Mesenteric fat pad (tissue), 1 donor: ENCODE measurements around the gene FNDC5. TPM values are rescaled to one million over a fixed set of nuclear protein-coding genes. Genes with fewer than 3 reads are reported as not detected.

Experiments used
- DNase-seq: peaks from one replicate; pipeline ENCODE4 v3.0.0-alpha.2; 2020; ENCODE audit warnings: low spot score
- total RNA-seq: library from RNA; stranded (reverse); fragmentation: NEBNext Ultra II Directional; extraction: Animal tissue kit (Norgen Biotek cat#: 25700); gene quantifications from one replicate; pipeline ENCODE4 v1.2.1, GENCODE V29; 2021
- donor health status: DM: yes; HTN: yes; CAD: no.

FNDC5 gene
- total RNA-seq, 1 donor from 2014 or later, result 0.96 TPM

DNA sequence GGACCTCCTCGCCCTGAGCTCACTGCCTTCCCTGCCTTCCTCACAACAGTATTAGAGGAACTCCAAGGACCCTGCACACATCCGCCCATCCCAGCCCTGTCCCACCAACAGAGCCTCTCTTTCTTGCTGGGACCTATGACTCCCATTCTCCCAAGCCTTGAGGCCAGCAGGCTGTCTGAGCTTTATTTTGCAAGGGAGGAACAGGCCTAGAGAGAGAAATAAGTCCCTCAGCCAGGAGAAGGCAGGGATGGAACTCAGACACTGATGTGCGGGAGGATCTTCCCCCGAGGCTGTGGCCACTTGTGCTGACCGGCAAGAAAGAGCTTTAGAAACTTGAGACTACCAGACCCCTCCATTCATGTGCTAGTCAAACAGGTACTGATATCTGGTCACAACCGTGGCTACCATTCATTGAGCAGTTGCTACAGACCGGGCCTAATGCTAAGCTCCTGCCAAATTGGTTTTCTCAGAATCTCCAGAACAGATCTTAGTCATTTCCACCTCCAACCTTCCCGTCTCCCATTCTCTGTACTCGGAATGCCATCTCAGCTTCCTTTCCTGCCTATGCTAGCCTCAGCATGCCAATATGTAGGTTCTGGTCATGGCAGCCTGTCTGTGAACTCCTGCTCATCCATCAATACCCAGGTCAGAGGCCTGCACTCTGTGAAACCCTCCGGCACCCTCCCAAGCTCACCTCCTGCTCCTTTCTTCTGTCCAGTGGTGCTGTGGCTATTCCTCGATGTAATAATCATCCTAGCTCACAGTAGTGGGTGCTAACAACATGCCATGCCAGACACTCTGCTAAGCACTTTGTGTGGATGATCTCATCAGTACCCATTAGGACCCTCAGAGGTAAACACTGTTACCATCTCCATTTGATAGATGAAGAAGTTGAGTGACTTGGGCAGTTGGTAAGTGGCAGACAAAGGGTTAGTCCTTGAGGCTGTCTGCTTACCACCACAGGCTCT is 26.7 kb upstream of the FNDC5 start:
- DNase-seq, result no peak

DNA sequence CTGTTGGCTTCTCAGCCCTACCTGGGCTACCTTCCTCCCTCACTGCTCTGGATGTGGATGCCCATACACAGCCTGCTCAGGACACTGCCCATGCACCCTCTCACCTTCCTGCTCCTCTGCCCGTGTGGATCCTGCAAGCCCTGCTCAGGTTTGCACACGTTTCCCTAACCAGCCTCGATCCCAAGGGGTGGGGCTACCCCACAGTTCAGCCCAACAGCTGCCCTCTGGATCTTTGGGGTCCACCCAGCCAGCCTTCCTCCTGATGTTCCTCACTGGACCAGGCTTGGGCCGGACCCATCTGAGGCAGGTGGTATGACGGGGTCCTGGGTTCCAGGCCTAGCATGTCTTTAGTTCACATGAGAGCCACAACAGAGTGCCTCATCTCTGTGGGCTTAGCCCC is 25.7 kb upstream of the FNDC5 start:
- no peak for DNase-seq

DNA sequence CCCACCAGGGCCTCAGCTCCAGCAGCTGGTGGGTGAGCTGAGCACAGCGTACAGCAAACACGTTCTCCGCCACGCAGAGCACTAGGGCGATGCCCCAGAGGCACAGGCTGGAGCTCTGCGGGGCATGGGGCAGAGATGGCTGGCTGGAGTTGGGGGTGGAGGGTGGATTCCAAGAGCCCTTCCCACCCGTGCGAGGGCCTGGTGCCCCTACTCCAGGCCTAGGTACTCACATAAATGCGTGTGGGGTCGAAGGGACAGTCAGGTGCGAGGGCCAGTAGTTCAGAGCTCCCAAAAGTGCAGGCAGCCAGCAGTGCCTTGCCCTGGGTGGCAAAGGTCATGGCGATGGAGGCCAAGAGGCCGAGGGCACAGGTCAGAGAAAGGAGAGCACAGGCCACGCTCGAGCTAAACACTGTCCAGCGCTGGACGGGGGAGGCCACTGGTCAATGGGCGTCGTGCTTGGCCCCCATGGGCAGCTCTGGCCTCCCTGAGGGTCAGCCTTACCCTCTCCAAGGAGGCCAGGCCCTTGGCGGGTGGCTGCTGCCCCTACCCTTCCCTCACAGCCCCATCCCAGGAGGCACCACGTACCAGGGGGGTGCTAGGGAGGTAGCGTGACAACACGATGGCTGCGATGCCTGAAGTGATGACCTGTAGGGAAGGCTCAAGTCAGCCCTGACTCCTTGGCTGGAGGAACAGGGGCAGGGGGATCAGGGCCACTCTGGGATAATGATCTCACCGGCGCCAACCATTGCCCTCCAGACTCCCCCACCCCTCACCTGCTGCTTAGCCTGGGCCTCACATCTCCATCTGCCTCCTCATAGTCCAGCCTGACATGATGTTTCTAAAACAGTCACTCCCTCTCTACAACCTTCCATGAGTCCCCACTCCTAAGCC is 24.9 kb upstream of the FNDC5 start:
- DNase-seq, result no peak

DNA sequence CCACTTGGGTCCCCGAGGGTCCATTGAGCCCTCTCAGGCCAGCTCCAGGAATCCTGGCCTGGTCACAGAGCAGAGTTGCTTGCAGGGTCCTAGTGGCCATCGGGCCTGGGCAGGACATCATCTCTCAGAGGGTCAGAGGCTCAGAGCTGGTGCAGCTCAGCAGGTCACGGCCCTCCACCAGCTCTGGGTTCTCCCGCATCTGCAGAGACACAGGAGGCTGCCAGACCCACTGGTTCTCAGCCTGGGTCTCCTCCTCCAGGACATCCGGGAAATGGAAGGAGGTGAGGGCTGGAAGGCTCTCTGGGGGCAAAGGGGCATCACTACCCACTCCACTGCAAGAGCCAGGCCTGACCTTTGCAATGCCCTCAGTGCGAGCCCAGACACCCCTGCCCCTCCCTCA is 24.0 kb upstream of the FNDC5 start:
- DNase-seq, result no peak

DNA sequence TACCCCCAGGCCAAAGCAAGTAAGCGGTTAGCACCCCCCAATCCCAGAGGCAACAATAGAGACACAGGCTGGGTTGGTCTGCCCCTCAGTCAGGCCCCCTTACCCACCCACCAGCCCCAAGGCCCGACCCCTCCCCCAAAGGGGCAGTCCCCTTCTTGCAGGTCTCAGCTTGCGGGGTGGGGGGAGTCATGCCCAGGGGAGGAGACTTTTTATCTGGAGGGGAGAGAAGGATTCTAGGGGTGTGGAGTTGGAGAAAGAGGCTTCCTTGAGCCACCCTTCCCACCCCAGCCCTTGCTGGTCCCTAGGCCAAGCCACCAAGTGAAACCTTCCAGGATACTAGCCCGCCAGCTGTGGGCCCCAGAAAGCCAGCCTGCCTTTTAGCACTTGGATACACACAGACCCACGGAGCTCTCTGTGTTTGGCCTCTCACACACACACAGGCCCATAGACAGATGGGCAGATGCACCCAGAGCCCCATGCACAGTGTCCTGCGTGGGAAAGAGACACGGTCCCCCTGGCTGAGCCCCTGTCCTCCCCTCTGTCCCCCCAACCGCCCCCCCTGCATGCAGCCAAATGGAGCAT is 23.4 kb upstream of the FNDC5 start:
- no peak for DNase-seq

DNA sequence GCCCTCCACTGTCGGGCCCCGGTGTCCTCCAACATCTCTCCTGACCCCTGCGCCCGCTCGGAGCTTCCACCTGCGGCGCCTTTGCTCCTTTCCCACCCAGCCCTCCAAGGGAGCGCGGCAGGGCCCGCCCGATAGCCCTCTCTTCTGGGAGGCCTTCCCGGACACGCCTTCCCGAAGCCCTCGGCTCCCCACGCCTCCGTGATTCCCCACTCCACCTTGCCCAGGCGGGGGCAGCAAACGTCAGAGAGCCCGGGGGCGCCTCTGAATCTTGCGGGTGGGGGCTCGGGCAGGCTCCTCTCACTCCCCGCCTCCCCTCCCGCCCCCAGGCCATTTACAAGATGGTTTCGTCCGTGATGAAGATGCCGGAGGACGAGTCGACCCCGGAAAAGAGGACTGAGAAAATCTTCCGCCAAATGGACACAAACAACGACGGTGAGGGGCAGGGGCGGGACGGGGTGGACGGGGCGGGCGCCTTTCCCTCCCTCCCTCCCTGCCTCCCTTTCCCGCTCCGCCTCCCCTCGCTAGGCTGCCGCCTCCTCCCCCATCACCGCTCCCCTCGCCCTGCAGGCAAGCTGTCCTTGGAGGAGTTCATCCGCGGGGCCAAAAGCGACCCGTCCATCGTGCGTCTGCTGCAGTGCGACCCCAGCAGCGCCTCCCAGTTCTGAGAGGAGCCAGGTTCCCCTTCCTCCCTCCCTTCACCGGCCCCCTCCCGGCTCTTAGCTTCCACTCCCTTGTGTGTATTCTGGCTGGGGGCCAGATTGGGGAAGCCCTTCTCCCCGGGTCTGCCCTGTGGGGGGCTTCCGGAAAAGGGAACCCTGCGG is 22.7 kb upstream of the FNDC5 start:
- DNase-seq, result no peak

DNA sequence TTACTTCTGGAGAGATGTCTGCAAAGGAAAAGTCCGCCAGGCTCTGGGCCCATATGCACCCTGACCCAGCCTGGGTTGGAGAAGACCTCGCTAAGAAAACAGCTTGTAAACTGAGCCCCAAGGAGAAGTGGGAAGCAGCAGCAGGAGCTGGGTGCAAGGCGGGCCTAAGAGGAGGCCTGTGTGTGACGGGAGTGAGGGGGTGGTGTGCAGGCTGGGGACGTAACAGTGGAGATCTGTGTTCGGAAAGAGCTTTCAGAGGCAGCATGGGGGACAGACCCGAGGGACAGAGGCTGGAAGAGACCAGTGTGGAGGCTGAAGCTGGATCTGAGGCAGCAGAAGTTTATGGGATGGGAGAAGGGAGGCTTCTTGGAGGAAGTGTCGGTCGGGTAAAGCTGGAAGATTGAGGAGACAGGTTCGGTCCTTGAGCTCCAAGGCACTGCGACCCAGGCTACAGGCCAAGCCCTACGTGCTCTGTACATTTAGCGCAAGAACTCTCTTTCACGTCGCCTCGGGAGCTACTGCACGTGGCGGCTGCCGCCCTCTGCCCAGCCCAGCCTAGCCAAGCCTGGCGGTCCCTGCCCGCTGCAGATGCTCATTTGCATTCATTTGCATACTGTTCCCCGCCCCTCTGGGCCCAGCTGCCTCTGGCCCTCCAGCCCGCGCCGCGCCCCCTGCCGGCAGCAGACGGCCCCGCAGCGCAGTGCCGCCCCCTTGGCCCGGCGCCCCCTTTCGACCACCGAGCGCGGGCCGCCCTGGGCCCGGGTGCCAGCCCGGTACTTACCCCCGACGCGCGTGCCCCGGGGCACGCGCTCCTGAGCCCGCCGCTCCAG is 21.9 kb upstream of the FNDC5 start:
- DNase-seq, result no peak

DNA sequence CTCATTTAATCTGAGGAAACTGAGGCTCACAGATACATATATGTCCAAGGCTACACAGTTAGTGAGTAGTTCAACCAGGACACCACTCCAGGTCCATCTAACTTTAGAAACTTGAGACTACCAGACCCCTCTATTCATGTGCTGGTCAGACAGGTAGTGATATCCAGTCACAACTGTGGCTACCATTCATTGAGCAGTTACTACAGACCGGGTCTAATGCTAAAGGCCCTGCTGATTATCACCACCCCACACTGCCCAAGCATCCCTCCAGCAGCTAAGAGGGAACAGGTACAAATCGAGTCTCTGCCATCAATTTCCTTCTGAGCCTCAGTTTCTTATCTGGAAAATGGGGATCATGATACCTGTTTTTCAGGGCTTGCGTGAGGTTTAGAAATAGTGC is 20.9 kb upstream of the FNDC5 start:
- DNase-seq, result no peak

DNA sequence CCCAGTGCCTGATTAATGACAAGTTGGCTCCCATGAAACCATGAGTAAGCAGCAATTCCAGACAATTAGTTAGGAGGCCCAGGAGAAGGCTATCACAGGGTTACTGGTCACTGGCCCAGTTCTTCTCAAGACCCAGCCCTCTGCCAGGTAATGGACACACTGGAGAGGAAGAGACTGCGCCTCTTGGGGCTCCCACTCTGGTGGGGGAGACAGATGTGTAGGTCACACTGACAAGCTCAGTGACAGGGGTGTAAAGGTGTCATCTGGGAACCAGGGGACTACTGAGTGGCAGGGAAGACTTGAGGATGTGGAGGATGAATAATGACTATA is 20.5 kb upstream of the FNDC5 start:
- DNase-seq, result no peak

DNA sequence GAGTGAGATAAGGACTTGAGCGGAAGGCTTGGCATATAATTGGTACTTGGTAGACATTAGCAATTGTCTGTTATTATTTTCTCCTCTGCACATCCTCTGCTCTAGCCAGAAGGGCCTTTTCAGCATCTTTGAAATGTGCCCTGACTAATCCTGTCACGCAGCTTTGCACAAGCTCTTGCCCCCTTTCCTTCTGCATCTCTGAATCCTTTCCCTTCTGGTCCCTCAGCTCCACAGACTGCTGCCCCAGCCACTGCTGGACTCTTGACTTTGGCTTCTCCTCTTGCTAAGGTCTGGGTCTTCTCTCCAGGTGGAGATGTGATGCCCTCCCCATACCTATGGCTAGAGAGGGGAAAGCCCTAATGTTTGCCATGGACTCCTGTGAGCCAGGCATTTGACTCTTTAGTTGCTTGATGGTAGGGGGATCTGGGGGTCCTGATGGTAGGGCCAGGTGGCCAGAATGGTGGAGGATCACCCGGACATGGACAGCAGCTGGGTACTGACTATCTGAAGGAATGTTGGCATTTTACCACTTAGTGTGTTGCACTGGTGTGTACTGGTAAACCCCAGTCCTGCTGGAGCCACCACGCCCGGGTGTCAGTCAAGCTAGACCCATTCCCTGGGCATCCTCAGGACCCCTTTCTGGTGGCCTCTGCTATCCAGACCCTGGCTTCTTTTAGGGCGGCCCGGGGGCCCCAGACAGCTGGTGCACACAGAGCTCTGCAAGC is 20.0 kb upstream of the FNDC5 start:
- DNase-seq, result no peak

DNA sequence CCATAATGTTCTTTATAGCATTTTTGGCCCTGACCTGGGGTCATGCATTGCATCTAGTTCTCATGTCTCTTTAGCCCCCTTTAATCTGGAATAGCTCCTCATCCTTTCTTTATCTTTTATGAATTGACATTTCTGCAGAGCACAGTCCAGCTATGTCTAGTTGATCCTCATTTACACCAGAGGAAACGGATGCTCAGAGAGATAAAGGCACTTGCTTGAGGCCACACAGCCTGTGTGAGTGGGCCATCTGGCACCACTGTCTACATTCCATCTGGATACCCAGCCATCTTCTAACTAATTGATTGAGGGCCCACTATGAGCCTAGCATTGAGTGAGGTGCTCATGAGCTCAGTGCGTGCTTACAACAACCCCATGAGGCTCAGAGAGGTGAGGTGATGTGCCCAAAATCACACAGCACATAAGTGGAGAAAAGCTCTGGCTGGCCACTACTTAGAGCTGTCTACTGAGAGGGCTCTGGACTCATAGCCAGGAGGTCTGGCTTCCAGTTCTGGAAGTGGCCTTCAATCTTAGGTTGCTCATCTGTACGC is 19.1 kb upstream of the FNDC5 start:
- no peak for DNase-seq

DNA sequence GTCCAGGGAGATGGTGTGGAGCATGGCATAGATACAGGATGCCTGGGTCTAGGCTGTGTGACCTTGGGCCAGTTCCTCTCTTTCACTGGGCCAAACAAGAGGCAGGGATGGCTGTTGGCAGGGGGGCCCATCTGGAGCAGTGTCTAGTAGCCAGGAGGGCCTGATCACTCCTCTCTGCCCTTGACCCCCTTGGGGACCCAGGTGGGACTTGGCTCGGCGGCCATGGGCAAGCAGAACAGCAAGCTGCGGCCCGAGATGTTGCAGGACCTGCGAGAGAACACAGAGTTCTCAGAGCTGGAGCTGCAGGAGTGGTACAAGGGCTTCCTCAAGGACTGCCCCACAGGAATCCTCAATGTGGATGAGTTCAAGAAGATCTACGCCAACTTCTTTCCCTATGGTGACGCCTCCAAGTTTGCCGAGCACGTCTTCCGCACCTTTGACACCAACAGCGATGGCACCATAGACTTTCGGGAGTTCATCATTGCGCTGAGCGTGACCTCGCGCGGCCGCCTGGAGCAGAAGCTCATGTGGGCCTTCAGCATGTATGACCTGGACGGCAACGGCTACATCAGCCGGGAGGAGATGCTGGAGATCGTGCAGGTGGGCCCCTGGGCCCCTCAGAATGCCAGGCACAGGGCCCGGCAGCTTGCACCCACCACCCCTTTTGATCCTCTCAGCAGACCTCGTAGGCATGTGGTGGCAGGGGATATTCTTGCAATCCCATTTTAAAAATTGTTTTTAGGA is 18.1 kb upstream of the FNDC5 start:
- DNase-seq, result no peak

DNA sequence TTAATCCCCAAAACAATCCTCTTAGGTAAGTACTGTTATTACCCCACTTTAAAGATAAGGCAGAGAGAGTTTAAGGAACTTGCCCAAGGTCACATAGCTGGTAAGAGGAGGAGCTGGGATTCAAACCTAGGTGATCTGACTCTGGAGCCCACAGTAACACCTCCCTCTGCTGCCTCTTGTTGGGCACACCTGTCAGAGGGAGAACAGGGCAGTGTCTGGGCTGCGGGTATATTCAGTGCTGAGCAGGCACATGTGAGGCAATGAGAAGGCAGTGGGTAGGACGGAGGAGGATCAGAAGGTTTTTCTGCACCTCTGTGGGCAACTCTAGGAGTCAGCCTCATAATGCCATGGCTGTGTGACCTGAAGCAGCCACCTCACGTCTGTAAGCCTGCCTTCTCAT is 17.4 kb upstream of the FNDC5 start:
- no peak for DNase-seq

DNA sequence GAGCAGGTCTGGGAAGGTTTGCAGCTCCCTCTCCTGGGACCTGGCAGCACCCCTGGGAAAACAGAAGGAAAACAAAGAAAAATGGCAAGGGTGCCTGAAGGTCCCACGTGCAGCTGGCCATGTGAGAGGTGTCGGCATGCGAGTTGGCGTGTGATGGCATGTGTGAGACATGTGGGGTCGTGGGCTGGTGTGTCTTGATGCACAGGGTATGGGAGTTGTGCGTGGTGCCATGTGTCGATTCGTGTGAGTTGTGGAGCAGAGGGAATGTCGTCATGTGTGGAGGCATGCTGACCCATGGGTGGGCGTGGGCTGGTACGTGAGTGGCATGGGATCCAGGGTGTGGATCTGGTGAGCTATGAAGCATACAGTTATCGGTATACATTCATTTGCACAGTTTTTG is 16.9 kb upstream of the FNDC5 start:
- DNase-seq, result no peak

DNA sequence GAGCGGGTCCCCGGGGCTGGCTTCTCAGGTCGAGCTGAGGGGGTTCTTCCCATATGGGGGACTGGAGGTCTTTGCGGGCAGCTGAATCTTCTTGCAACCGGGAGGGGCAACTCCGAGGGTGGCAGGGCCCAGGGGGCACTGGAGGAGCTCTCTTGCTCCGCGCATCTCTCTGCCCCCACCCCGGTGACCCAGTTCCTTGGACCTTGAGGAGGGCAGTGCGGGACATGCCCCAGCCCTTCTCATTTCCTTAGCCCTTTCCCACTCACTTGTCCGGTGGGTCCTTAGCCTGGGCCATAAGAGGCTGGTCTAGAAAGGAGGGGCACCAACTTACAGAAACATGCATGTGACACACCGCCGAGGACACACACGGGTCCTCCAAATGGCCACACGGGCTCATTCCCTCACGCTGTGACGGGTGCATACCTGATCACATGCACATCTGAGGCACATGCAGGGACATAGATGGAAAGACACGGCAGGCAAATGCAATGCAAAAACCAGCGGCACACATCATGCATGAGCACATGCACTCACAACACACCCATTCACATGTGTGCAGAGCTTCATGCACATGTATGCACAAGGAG is 16.2 kb upstream of the FNDC5 start:
- no peak for DNase-seq

DNA sequence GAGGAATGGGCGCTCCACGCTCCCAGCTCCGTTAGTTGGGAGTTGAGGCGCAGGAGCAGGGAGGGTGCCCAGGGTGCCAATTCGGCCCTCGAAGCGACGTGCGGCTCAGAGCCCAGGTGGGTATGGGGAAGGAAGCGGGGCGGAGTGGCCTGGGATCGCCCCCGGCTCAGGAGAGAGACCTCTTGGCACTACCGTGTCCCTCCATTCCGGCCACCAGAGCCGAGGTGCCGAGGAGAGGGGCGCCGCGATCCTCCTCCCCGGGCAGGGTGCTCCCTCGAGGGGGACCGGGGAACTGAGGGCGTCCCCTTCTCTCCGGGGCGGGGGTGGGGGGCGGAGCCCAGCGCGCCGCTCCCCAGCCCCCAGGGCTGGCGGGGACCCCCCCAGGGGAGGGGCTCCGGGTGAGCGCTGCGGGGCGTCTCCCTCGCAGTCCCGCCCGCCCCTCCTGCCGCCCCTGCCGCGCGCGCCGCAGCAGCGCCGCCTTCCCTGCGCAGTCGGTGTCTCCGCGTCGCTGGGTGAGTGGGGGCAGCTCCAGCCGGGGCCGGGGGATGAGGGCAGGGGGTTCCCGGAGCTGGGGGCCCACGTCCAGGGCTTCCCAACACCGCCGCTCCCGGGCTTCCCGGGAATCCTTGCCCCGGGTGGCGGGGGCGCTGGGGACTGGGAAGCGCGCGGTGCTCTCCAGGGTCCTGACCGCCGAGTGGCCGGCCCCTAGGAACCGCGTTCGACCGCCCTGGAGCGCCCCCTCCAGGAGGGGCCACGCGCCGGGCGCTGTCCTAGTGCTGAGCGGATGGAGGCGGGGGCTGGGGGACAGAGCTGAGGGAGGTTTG is 15.5 kb upstream of the FNDC5 start, which contains the start of gene HPCA:
Gene HPCA (plus strand): TSS at position 488 of the 824 bp plus-strand sequence. CDS start 2,408 bp downstream, outside the sequence.
- no peak for DNase-seq

DNA sequence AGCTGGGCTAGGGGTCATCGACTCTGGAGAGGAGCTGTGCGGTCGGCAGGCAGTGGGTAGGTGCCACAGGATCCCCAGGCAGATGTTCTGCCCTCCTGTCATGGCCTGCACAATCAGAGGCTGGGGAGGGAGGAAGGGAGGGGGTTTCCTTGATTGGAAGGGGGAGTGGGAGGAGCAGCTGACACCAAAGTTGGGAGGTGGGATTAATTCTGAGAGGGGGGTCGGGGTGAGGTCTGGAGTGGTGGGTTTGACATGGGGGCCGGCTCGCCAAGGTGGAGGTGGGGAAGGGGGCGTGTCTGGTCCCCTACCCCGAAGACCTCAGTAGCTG is 14.9 kb upstream of the FNDC5 start:
- DNase-seq, result no peak
